G401.6 (cell line): ENCODE measurements around the gene CROCC.
"Not testable (repeated sequence)": the region's sequence is repeated elsewhere in the genome, so short reads cannot be mapped to it uniquely, and the experiment has no call there.

Experiments used
- FAIRE-seq: peaks from 2 replicates; lab custom pipeline; 2012; peaks lifted over from hg19 to GRCh38; lab: Jason Lieb, UNC

CROCC gene

GRCh38 chr1:16895598-16896315 is 26.0 kb upstream of the CROCC start, which contains the start of gene RNU1-2:
Gene RNU1-2 (plus strand): TSS chr1:16895980.
- not testable (repeated sequence) for FAIRE-seq

- FAIRE-seq: peak; percentile 96
Measured at GRCh38 chr1:16896316-16897055, 25.2 kb upstream of the CROCC start.

GRCh38 chr1:16897653-16898052 is 24.1 kb upstream of the CROCC start:
- not testable (repeated sequence) for FAIRE-seq

- not testable (repeated sequence) for FAIRE-seq
Measured at GRCh38 chr1:16898298-16898697, 23.4 kb upstream of the CROCC start.

GRCh38 chr1:16899020-16899419 is 22.7 kb upstream of the CROCC start:
- FAIRE-seq: not testable (repeated sequence)

- no peak for FAIRE-seq
Measured at GRCh38 chr1:16900751-16901150, 21.0 kb upstream of the CROCC start.

GRCh38 chr1:16901371-16901770 is 20.4 kb upstream of the CROCC start:
- not testable (repeated sequence) for FAIRE-seq

- FAIRE-seq: no peak
Measured at GRCh38 chr1:16903054-16903453, 18.7 kb upstream of the CROCC start.

GRCh38 chr1:16903458-16903796 is 18.3 kb upstream of the CROCC start:
- FAIRE-seq: no peak

- FAIRE-seq: peak; percentile 96
Measured at GRCh38 chr1:16904560-16905109, 17.1 kb upstream of the CROCC start.

- FAIRE-seq: peak; percentile 93
Measured at GRCh38 chr1:16905110-16905867, 16.4 kb upstream of the CROCC start.

GRCh38 chr1:16905868-16906702 is 15.6 kb upstream of the CROCC start:
- no peak for FAIRE-seq

GRCh38 chr1:16906873-16907272 is 14.9 kb upstream of the CROCC start:
- FAIRE-seq: no peak

GRCh38 chr1:16907870-16908758 is 13.6 kb upstream of the CROCC start:
- FAIRE-seq: no peak

- FAIRE-seq: not testable (repeated sequence)
Measured at GRCh38 chr1:16911851-16912721, 9.6 kb upstream of the CROCC start.

- FAIRE-seq: not testable (repeated sequence)
Measured at GRCh38 chr1:16912742-16913141, 9.0 kb upstream of the CROCC start.

GRCh38 chr1:16913181-16913832 is 8.4 kb upstream of the CROCC start:
- FAIRE-seq: no peak

- FAIRE-seq: no peak
Measured at GRCh38 chr1:16913833-16914662, 7.7 kb upstream of the CROCC start.
